WI38 (cell line): ENCODE measurements around the gene RFX2.
"Not testable (repeated sequence)": the region's sequence is repeated elsewhere in the genome, so short reads cannot be mapped to it uniquely, and the experiment has no call there.

Experiments used
- H3K4me3 ChIP-seq: 2 replicates; pipeline ENCODE4 v1.5.1; 2011; ENCODE audit warnings: low read depth, mild to moderate bottlenecking, control low read depth, low read length
- TF ChIP-seq, protein P1 (sequence below): IDR thresholded peaks from 2 replicates; pipeline ENCODE4 v1.5.1; 2012; ENCODE audit warnings: low read depth, mild to moderate bottlenecking, control low read depth, low read length

Gene RFX2

GRCh38 chr19:6006896-6007295 lies 103.4 kb downstream of the RFX2 start:
- TF ChIP-seq, protein P1, sequence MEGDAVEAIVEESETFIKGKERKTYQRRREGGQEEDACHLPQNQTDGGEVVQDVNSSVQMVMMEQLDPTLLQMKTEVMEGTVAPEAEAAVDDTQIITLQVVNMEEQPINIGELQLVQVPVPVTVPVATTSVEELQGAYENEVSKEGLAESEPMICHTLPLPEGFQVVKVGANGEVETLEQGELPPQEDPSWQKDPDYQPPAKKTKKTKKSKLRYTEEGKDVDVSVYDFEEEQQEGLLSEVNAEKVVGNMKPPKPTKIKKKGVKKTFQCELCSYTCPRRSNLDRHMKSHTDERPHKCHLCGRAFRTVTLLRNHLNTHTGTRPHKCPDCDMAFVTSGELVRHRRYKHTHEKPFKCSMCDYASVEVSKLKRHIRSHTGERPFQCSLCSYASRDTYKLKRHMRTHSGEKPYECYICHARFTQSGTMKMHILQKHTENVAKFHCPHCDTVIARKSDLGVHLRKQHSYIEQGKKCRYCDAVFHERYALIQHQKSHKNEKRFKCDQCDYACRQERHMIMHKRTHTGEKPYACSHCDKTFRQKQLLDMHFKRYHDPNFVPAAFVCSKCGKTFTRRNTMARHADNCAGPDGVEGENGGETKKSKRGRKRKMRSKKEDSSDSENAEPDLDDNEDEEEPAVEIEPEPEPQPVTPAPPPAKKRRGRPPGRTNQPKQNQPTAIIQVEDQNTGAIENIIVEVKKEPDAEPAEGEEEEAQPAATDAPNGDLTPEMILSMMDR: no peak
- no peak overlapping the region for H3K4me3 ChIP-seq

DNA sequence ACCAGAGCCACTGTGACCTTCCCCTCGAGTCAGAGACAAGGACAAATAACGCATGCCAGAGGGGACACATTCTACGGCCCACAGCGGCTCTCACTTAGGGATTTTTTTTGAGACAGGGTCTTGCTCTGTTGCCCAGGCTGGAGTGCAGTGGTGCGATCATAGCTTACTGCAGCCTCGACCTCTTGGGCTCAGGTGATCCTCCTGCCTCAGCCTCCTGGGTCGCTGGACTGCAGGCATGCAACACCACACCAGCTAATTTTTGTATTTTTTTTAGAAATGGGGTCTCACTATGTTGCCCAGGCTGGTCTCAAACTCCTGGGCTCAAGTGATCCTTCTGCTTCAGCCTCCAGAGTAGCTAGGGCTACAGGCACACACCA lies 104.2 kb downstream of the RFX2 start:
- not testable (repeated sequence) for H3K4me3 ChIP-seq

- TF ChIP-seq, protein P1: no peak
- no peak overlapping the region for H3K4me3 ChIP-seq
Measured at GRCh38 chr19:6005321-6006069, 104.8 kb downstream of the RFX2 start.

DNA sequence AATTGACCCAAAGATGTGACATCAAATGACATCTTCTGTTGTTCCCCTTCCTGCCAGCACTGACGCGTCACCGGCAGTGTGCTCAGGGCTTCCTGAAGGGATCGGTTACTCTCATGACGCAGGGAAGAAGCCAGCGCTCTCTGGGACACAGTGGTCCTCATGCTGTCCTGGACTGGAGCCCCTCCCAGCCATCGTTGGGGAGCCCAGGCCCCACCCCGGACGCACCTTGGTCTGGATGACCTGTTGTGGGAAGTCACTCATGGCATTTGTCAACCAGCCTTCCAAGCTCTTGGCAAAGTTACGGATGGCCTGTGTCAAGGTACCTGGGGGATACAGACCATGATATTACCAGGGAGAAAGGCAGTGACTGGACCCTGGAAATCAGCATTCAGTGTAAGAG lies 106.3 kb downstream of the RFX2 start:
- H3K4me3 ChIP-seq: no peak overlapping the region
- TF ChIP-seq, protein P1: no peak

DNA sequence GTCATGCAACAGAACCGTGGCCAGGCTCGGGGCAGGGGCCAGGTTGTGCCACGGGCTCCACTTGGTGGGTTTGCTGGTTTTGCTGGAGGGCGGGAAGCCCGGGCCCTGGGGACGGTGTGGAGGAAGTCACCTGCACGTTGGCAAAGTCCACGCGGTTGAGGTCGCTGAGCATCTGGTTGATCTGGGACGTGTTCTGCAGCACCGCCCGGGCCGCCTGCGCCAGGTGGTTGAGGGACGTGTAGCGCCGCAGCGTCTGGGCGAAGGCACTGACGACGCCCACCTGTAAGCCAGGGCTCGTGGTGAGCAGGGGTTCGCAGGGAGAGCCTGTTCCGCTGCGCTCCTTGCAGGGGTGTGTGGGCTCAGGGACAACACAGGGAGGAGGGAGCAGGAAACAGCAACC lies 107.7 kb downstream of the RFX2 start:
- no peak overlapping the region for H3K4me3 ChIP-seq
- TF ChIP-seq, protein P1: no peak

GRCh38 chr19:6000228-6000847 lies 110.0 kb downstream of the RFX2 start:
- TF ChIP-seq, protein P1: no peak
- H3K4me3 ChIP-seq: no peak overlapping the region

GRCh38 chr19:5999693-6000092 lies 110.6 kb downstream of the RFX2 start:
- TF ChIP-seq, protein P1: no peak
- no peak overlapping the region for H3K4me3 ChIP-seq

GRCh38 chr19:5997371-5997770 lies 112.9 kb downstream of the RFX2 start:
- H3K4me3 ChIP-seq: no peak overlapping the region
- TF ChIP-seq, protein P1: no peak
